Ishikawa (cell line): Measurements from ENCODE around the gene MYO18A.

ENCODE experiments used
- CEBPB ChIP-seq: IDR thresholded peaks from 2 replicates; pipeline ENCODE4 v1.6.1; 2012
- CREB1 ChIP-seq: IDR thresholded peaks from 2 replicates; pipeline ENCODE4 v1.6.1; 2012; ENCODE audit warnings: low read depth
- EGR1 ChIP-seq: IDR thresholded peaks from 2 replicates; pipeline ENCODE4 v1.6.1; 2012
- EP300 ChIP-seq: IDR thresholded peaks from 2 replicates; pipeline ENCODE4 v1.6.1; 2012; ENCODE audit warnings: borderline replicate concordance
- FOXM1 ChIP-seq: IDR thresholded peaks from 2 replicates; pipeline ENCODE4 v1.6.1; 2012; ENCODE audit warnings: low read depth, borderline replicate concordance
- NFIC ChIP-seq: IDR thresholded peaks from 2 replicates; pipeline ENCODE4 v1.6.1; 2012
- RAD21 ChIP-seq: IDR thresholded peaks from 2 replicates; pipeline ENCODE4 v1.6.1; 2012; ENCODE audit warnings: low read depth
- REST ChIP-seq: IDR thresholded peaks from 2 replicates; pipeline ENCODE4 v1.6.1; 2012; ENCODE audit warnings: low read depth, mild to moderate bottlenecking
- TAF1 ChIP-seq: IDR thresholded peaks from 2 replicates; pipeline ENCODE4 v1.6.1; 2012; ENCODE audit warnings: low read depth, mild to moderate bottlenecking
- TCF12 ChIP-seq: IDR thresholded peaks from 2 replicates; pipeline ENCODE4 v1.6.1; 2012; ENCODE audit warnings: low read depth
- TEAD4 ChIP-seq: IDR thresholded peaks from 2 replicates; pipeline ENCODE4 v1.6.1; 2012
- YY1 ChIP-seq: IDR thresholded peaks from 2 replicates; pipeline ENCODE4 v1.6.1; 2012; ENCODE audit warnings: low read depth
- ZBTB7A ChIP-seq: IDR thresholded peaks from 2 replicates; pipeline ENCODE4 v1.6.1; 2012; ENCODE audit warnings: low read depth
- TF ChIP-seq, protein P1 (sequence below): IDR thresholded peaks from 2 replicates; pipeline ENCODE4 v1.6.1; 2012
- TF ChIP-seq, protein P2 (sequence below): IDR thresholded peaks from 2 replicates; pipeline ENCODE4 v1.6.1; 2012

Gene MYO18A

DNA sequence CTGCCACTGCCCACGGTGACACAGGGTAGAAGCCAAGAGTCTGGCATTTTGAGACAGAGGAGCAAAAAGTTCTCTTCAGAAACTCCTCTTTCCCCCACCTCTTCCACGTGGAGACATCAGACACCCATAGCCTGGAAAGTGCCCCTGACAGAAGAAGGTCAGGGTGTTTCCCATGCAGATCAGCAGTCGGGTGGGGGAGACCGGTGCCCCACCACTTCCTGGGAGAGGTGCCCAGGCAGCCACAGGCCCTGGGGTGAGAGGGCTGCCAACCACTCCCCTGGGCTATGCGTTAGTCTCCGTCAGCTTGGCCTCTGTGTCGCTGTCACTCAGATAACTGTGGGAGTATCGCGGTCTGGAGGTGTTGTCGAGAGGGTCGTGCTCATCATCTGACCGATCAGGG, 105.7 kb downstream of the MYO18A start:
- TF ChIP-seq CREB1 (no peak), CEBPB (no peak), FOXM1 (no peak), TCF12 (no peak)

- TF ChIP-seq EGR1 (no peak), REST (no peak), TAF1 (no peak), EP300 (no peak), CREB1 (no peak), TEAD4 (no peak), YY1 (no peak), CEBPB (no peak), RAD21 (no peak), ZBTB7A (no peak), NFIC (no peak), TCF12 (no peak), FOXM1 (no peak)
- TF ChIP-seq, protein P1, sequence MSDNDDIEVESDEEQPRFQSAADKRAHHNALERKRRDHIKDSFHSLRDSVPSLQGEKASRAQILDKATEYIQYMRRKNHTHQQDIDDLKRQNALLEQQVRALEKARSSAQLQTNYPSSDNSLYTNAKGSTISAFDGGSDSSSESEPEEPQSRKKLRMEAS = no peak
- TF ChIP-seq, protein P2, sequence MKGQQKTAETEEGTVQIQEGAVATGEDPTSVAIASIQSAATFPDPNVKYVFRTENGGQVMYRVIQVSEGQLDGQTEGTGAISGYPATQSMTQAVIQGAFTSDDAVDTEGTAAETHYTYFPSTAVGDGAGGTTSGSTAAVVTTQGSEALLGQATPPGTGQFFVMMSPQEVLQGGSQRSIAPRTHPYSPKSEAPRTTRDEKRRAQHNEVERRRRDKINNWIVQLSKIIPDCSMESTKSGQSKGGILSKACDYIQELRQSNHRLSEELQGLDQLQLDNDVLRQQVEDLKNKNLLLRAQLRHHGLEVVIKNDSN = no peak
Measured at GRCh38 chr17:29073520-29073919, 106.7 kb downstream of the MYO18A start.

DNA sequence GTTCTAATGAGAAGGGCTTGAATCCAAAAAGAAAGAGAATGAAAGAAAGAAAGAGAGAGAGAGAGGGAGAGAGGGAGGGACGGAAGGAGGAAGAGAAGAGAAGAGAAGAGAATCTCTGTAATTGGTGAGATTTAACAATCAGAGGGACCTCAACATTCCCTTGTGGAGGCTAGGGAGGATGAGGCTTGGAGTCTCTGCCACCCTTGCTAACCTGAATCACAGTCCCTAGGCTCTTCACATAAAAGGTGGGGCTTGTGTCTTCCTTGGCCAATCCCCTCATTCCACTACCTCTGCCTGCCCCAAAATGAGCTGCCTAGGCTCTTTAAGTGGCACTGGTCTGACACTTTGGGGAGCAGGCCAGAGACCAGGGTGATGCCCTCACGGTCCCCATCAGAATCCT, 107.2 kb downstream of the MYO18A start:
- TF ChIP-seq YY1 (no peak), TAF1 (no peak)

DNA sequence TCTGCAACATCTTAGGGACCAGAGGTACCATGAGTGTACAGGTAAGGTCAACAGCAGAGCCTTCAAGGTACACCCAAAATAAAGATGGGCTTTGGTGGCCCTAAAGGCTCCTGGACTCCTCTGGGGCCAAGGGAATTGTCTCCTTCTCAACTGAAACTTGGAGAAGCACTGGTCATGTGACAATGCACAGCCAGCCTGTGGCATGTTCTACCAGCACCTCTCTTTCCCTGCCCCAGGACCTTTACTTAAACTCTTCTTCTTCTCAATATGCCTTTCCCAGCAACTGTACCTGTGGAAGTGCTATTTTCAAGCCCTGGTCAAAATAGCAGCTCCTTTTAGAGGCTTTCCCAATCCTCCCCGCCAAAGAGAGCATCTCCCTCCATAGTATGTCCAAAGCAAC, 108.9 kb downstream of the MYO18A start:
- TF ChIP-seq, protein P2 = peak; percentile 62
- no peak for TF ChIP-seq NFIC

DNA sequence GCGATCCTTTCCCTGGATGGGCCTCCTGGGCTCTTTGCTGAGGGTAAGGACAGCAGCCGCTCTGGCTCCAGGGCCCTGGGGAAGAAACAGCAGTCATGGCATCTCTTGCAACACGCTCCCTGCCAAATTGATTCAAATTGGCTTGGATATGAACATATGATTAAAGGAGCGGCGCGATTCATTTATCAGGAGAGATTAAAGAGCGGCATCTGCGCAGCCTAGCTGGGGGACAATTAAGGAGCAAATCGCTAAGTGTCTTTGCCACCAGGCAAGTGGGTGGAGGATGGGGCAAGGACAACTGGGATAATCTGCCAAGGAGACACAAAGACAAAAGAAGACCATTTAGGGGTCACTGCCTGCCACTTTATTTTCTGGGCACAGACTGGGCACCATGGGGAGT, 109.4 kb downstream of the MYO18A start:
- TF ChIP-seq YY1 (no peak), NFIC (no peak), TAF1 (no peak), RAD21 (no peak), CEBPB (no peak), TCF12 (no peak), EGR1 (no peak), TEAD4 (no peak)
- TF ChIP-seq, protein P2 = no peak

GRCh38 chr17:29070308-29070707, 109.9 kb downstream of the MYO18A start:
- TF ChIP-seq YY1 (no peak), TEAD4 (no peak), ZBTB7A (no peak), RAD21 (no peak)
- TF ChIP-seq, protein P1 = no peak

- TF ChIP-seq TCF12 = no peak
- no peak for TF ChIP-seq YY1
- no peak for TF ChIP-seq CREB1
- no peak for TF ChIP-seq FOXM1
- TF ChIP-seq, protein P1 = peak; percentile 94
- no peak for TF ChIP-seq CEBPB
- TF ChIP-seq, protein P2 = peak; percentile 90
- TF ChIP-seq TEAD4 = no peak
- no peak for TF ChIP-seq NFIC
- no peak for TF ChIP-seq ZBTB7A
- TF ChIP-seq RAD21 = no peak
- no peak for TF ChIP-seq TAF1
- no peak for TF ChIP-seq EP300
- no peak for TF ChIP-seq REST
- no peak for TF ChIP-seq EGR1
Measured at GRCh38 chr17:29069526-29070041, 110.6 kb downstream of the MYO18A start.
